HepG2 (cell line): ENCODE data around the gene SHISA9.

Experiments
- CC2D1A ChIP-seq: sonication (generic); formaldehyde crosslinking; IDR thresholded peaks from 2 replicates; pipeline ENCODE4 v1.8.1; 2023; ENCODE audit warnings: mild to moderate bottlenecking, missing genetic modification reagents
- CEBPG ChIP-seq: IDR thresholded peaks from 2 replicates; pipeline ENCODE4 v1.6.1; 2016
- CTCF ChIP-seq: sonication (generic); formaldehyde crosslinking; IDR thresholded peaks from 2 replicates; pipeline ENCODE4 v1.5.0; 2020; ENCODE audit warnings: mild to moderate bottlenecking, missing genetic modification reagents, moderate library complexity
- E2F1 ChIP-seq: sonication (generic); formaldehyde crosslinking; IDR thresholded peaks from 2 replicates; pipeline ENCODE4 v1.5.0; 2020; ENCODE audit warnings: missing genetic modification reagents
- EZH2 ChIP-seq: conservative IDR thresholded peaks from 2 replicates; pipeline ENCODE4 v1.6.1; 2012; ENCODE audit warnings: mild to moderate bottlenecking, low read depth, low read length, moderate library complexity
- FOXM1 ChIP-seq: sonication (generic); formaldehyde crosslinking; IDR thresholded peaks from 2 replicates; pipeline ENCODE4 v1.5.0; 2020; ENCODE audit warnings: missing genetic modification reagents
- YEATS4 ChIP-seq: sonication (generic); formaldehyde crosslinking; IDR thresholded peaks from 2 replicates; pipeline ENCODE4 v1.4.0; 2020; ENCODE audit warnings: missing genetic modification reagents, borderline replicate concordance
- ZBTB8A ChIP-seq: sonication (generic); formaldehyde crosslinking; IDR thresholded peaks from 2 replicates; pipeline ENCODE4 v1.4.0; 2020; ENCODE audit warnings: mild to moderate bottlenecking, low read depth, missing genetic modification reagents, borderline replicate concordance
- ZNF720 ChIP-seq: sonication (generic); formaldehyde crosslinking; IDR thresholded peaks from 2 replicates; pipeline ENCODE4 v1.4.0; 2020; ENCODE audit warnings: missing genetic modification reagents
- ZNF781 ChIP-seq: sonication (generic); formaldehyde crosslinking; IDR thresholded peaks from 2 replicates; pipeline ENCODE4 v1.5.1; 2020; ENCODE audit warnings: borderline replicate concordance, mild to moderate bottlenecking, missing genetic modification reagents; ENCODE audit errors: not compliant biosample characterization

GRCh38 chr16:12975766-12976165, 74.4 kb downstream of the SHISA9 start:
- TF ChIP-seq ZNF781 (CRISPR knock-in tag) (no peak), CEBPG (CRISPR knock-in tag) (no peak), CTCF (CRISPR knock-in tag) (no peak), E2F1 (CRISPR knock-in tag) (no peak), ZBTB8A (CRISPR knock-in tag) (no peak), EZH2 (no peak), FOXM1 (CRISPR knock-in tag) (no peak), CC2D1A (no peak), YEATS4 (CRISPR knock-in tag) (no peak), ZNF720 (CRISPR knock-in tag) (no peak)
